AG04450 (cell line): ENCODE measurements around the gene NR2F1. TPM values are rescaled to one million over a fixed set of nuclear protein-coding genes. Genes with fewer than 3 reads are reported as not detected.
"Not testable (repeated sequence)": the region's sequence is repeated elsewhere in the genome, so short reads cannot be mapped to it uniquely, and the experiment has no call there.

Experiments
- CTCF ChIA-PET: fragments of 300-600, 350-600 bp; formaldehyde crosslinking; extraction: SDS; loops from one replicate; lab custom pipeline; 2022; ENCODE audit warnings: antibody characterized with exemption, inconsistent platforms; lab: Charles Lee
- POLR2A ChIA-PET: fragments of 350-600 bp; formaldehyde crosslinking; extraction: SDS; loops from one replicate; lab custom pipeline; 2021; ENCODE audit warnings: antibody characterized with exemption, inconsistent platforms; lab: Yijun Ruan, JAX
- DNase-seq: peaks from one replicate; pipeline ENCODE4 v3.0.0-alpha.2; 2011; ENCODE audit warnings: low read depth, low spot score
- H3K27ac ChIP-seq: one replicate; pipeline ENCODE4 v1.5.1; 2012; ENCODE audit warnings: low read depth, low read length, control low read depth
- H3K27me3 ChIP-seq: one replicate; pipeline ENCODE4 v1.6.0; 2012; ENCODE audit warnings: low read length; ENCODE audit not compliant: control insufficient read depth, insufficient read depth
- H3K4me3 ChIP-seq: 2 replicates; pipeline ENCODE4 v1.5.1; 2011; ENCODE audit warnings: mild to moderate bottlenecking, low read depth, low read length, control low read depth
- H3K9me3 ChIP-seq: 2 replicates; pipeline ENCODE4 v1.5.1; 2012; ENCODE audit warnings: low read length; ENCODE audit not compliant: control insufficient read depth, insufficient read depth
- CTCF ChIP-seq: IDR thresholded peaks from 2 replicates; pipeline ENCODE4 v1.5.1; 2011; ENCODE audit warnings: low read depth, low read length, control low read depth, inconsistent platforms
- polyA minus RNA-seq: library from RNA; depleted of rRNA, polyadenylated mRNA; stranded (reverse); fragments of >200 nt; gene quantifications from 2 replicates; pipeline ENCODE4 v1.2.3, GENCODE V29; 2011; rRNA and poly(A)+ RNA removed
- polyA plus RNA-seq: library from polyadenylated mRNA; depleted of rRNA; stranded (reverse); fragments of >200 nt; gene quantifications from 2 replicates; pipeline ENCODE4 v1.2.3, GENCODE V29; 2011; rRNA removed

NR2F1 gene
- 47.9 and 65.5 TPM in 2 replicates for polyA plus RNA-seq
- 63.1 and 83.0 TPM in 2 replicates for polyA minus RNA-seq

DNA sequence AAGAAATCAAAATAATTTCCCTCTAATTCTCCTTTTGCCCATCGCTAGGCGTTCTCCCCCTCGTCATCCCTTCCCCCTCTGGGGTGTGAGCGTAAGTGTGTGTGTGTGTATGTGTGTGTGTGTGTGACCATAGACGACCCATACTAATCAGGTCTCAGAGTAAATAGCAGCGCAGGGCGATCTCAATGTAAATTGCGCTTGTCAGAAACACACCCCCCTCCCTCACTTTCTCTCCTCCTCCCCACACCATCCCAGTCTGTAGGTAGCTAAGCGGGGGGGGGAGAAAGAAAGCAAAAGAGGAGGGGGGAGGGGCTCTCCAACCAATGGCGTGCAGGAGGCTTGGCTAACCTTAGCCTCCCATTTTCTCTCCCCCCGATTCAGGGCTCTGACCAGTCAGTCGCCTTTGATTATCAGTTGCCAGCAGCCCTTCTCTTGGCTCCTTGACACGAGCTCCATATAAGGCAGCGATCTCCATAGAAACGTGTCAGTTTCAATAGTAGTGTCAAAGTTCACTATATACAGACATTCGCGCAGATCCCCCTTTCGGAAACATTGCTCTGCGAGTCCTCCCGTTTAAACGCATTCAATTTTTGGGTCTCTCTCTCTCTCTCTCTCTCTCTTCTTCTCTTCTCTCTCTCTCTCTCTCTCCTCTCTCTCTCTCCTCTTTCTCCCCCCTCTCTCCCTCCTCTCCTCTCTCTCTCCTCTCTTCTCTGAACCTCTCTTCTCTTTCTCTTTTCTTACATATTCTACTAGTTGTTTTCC is at the start of gene NR2F1:
Gene NR2F1, plus strand, starts transcription at position 546 of the 762 bp plus-strand sequence. CDS start 1,802 bp downstream, outside the sequence.
- POLR2A ChIA-PET = interaction anchor here (0.6 to 1.6 kb wide), 19 partner anchors 9 to 1113 kb away, joined by 3 to 7 read pairs (median 4); no protein-coding TSS in a partner anchor

DNA sequence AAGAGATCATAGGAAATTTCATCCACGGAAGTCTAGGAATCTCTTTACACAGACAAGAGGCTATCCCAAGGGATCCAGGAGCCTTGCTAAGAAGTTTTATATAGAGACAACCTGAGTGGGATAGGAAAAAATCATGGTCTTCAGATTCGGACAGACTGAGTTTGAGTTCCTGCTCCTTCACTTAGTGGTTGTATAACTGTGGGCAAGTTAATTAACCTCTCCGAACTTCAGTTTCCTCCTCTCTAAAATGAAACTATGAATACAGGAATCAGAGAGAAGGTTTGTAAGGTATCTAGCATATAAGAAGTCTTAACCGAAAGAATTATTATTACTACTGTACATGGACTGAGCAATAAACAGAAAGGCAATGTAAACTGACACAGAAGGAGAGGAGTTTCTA is 37.1 kb upstream of the NR2F1 start:
- POLR2A ChIA-PET = no interaction called here
- CTCF ChIA-PET = no interaction called here
- DNase-seq = no peak

More for the DNA sequence above, at the start of gene NR2F1:
- no peak for TF ChIP-seq CTCF
- no peaks in the 10 kb centered on the region; the same call in 1 of the 2 replicates for H3K9me3 ChIP-seq
- CTCF ChIA-PET = interaction anchor here (0.5 to 1.2 kb wide), 9 partner anchors 24 to 1650 kb away, joined by 3 to 14 read pairs (median 4); no protein-coding TSS in a partner anchor
- peak within 1 kb of the TSS; percentile 92 for H3K4me3 ChIP-seq
- H3K27me3 ChIP-seq = no peaks in the 10 kb centered on the region
- peak; percentile 99 for DNase-seq
- H3K27ac ChIP-seq = peak within 1 kb of the TSS; percentile 81

DNA sequence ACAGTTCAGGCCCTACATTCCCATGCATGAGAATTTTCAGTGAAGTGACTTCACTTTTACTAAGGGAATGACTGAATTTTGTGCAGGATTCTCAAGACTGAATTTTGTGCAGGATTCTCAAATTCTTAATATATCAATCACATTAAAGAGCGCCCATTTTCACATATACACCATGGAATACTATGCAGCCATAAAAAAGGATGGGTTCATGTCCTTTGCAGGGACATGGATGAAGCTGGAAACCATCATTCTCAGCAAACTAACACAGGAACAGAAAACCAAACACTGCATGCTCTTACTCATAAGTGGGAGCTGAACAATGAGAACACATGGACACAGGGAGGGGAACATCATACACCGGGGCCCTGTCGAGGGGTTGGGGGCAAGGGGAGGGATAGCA is 33.4 kb upstream of the NR2F1 start:
- CTCF ChIA-PET, H3K27me3 ChIP-seq, POLR2A ChIA-PET, H3K4me3 ChIP-seq, H3K9me3 ChIP-seq, DNase-seq, H3K27ac ChIP-seq: not testable (repeated sequence)

More for the DNA sequence above, 37.1 kb upstream of the NR2F1 start:
- no peak overlapping the region for H3K4me3 ChIP-seq
- no peak overlapping the region for H3K27ac ChIP-seq
- no peaks in the 10 kb centered on the region for H3K27me3 ChIP-seq
- TF ChIP-seq CTCF = no peak
- H3K9me3 ChIP-seq = no peaks in the 10 kb centered on the region

DNA sequence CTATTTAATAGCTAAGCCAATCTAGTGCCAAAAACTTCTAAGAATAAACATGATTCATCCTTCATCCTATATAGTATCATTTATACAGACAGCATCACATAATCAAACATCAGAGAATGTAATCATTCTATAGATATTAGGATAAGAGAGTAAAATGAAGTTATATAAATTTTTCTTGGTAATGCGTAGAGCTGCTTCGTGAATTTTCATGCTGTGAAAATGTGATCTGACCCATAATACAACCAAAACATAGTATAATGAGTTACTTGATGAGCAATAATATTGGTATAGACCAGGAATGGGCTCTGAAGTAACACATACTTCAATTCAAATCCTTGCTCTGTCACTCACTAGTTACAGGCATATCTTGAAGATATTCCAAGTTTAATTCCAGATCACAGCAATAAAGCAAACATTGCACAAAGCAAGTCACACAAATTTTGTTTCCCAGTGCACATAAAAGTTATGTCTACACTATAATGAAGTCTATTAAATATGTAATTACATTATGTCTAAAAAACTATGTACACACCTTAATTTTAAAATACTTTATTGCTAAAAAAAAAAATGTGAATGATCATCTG is 25.9 kb upstream of the NR2F1 start:
- Histone ChIP-seq H3K27ac (no peak overlapping the region), H3K27me3 (no peaks in the 10 kb centered on the region), H3K9me3 (no peaks in the 10 kb centered on the region), H3K4me3 (no peak overlapping the region)
- no peak for DNase-seq
- ChIA-PET POLR2A (no interaction called here), CTCF (no interaction called here)
- no peak for TF ChIP-seq CTCF

GRCh38 chr5:93566091-93566490 is 16.9 kb upstream of the NR2F1 start:
- H3K27ac ChIP-seq = no peak overlapping the region
- H3K4me3 ChIP-seq = no peak overlapping the region
- H3K9me3 ChIP-seq = peaks cover 11% of the 10 kb centered on the region
- ChIA-PET POLR2A (no interaction called here), CTCF (no interaction called here)
- no peak for DNase-seq
- H3K27me3 ChIP-seq = no peaks in the 10 kb centered on the region
- TF ChIP-seq CTCF = no peak
